B cell (primary cell): ENCODE measurements around the gene PGAM5. TPM values are rescaled to one million over a fixed set of nuclear protein-coding genes. Genes with fewer than 3 reads are reported as not detected.

ENCODE experiments used
- ATAC-seq: fragments of 200-7000 bp; cut with Tn5 transposase; one replicate; pipeline ENCODE4 v1.10.0; 2021; ENCODE audit warnings: low read depth, mild to moderate bottlenecking, moderate number of reproducible peaks, moderate library complexity
- CTCF ChIA-PET: fragments of 350-600 bp; sonication (Branson Sonifier 250); formaldehyde crosslinking; loops from one replicate; lab custom pipeline; 2021; ENCODE audit warnings: antibody characterized with exemption, inconsistent platforms; lab: Charles Lee
- POLR2A ChIA-PET: fragments of 350-600 bp; sonication (Branson Sonifier 250); formaldehyde crosslinking; loops from one replicate; lab custom pipeline; 2021; ENCODE audit warnings: antibody characterized with exemption; lab: Charles Lee
- DNase-seq: peaks from one replicate; pipeline ENCODE4 v3.0.0; 2013
- H2AFZ ChIP-seq: 2 replicates; pipeline ENCODE4 v1.6.1; 2012; ENCODE audit warnings: mild to moderate bottlenecking, low read depth, low read length; ENCODE audit not compliant: insufficient read depth, poor library complexity, severe bottlenecking
- H3K27ac ChIP-seq, 2 donors: 1 replicate in 1 of 2; 2 replicates in 1 of 2; pipeline ENCODE4 v1.5.1; 2012 to 2013; ENCODE audit warnings: low read length in 2 of 2, mild to moderate bottlenecking in 2 of 2, moderate library complexity in 1 of 2
- H3K27me3 ChIP-seq, 4 experiments: fragments of 200-600 bp in 1 of 4; sonication (generic) in 1 of 4; replicated peaks in 1 of 4; 1 replicate in 2 of 4; 2 replicates in 2 of 4; pipeline versions ENCODE4 v1.6.1 to v1.7.0; 2013 to 2016; ENCODE audit warnings: low read length in 3 of 4, mild to moderate bottlenecking in 2 of 4, mixed read lengths in 1 of 4, moderate library complexity in 1 of 4; ENCODE audit not compliant: insufficient read depth in 4 of 4, control insufficient read depth in 3 of 4; ENCODE audit errors: control extremely low read depth in 1 of 4
- H3K36me3 ChIP-seq, 2 experiments: replicated peaks in 1 of 2; 1 replicate in 1 of 2; 2 replicates in 1 of 2; pipeline versions ENCODE4 v1.6.1 to v1.7.1; 2013; ENCODE audit warnings: low read length in 1 of 2; ENCODE audit not compliant: insufficient read depth in 2 of 2, control insufficient read depth in 1 of 2; ENCODE audit errors: control extremely low read depth in 1 of 2, extremely low read depth in 1 of 2
- H3K4me1 ChIP-seq, 2 donors: fragments of 200-600 bp in 1 of 2; sonication (generic) in 1 of 2; 1 replicate in 1 of 2; 2 replicates in 1 of 2; pipeline versions ENCODE4 v1.5.1 to v1.6.1; 2013 to 2017; ENCODE audit warnings: low read length in 2 of 2; ENCODE audit not compliant: control insufficient read depth in 2 of 2, insufficient read depth in 2 of 2
- H3K4me2 ChIP-seq: replicated peaks from 2 replicates; pipeline ENCODE3; 2012; ENCODE audit warnings: mild to moderate bottlenecking, low read depth, low read length; ENCODE audit not compliant: poor library complexity, severe bottlenecking
- H3K4me3 ChIP-seq, 5 experiments: fragments of 200-600 bp in 1 of 5; sonication (generic) in 1 of 5; 1 replicate in 3 of 5; 2 replicates in 2 of 5; pipeline versions ENCODE4 v1.5.1 to v1.7.0; 2011 to 2016; ENCODE audit warnings: low read length in 4 of 5, mild to moderate bottlenecking in 4 of 5, low read depth in 2 of 5, control low read depth in 1 of 5, moderate library complexity in 1 of 5; ENCODE audit not compliant: insufficient read depth in 1 of 5; ENCODE audit errors: control extremely low read depth in 1 of 5, extremely low read depth in 1 of 5
- H3K79me2 ChIP-seq: fragments of 200-600 bp; sonication (generic); one replicate; pipeline ENCODE4 v1.6.0; 2016; ENCODE audit warnings: low read length; ENCODE audit not compliant: control insufficient read depth, insufficient read depth
- H3K9ac ChIP-seq: fragments of 200-600 bp; sonication (generic); 2 replicates; pipeline ENCODE4 v1.6.1; 2017; ENCODE audit warnings: mild to moderate bottlenecking, low read length, moderate library complexity
- H3K9me3 ChIP-seq, 3 donors: one replicate each; pipeline versions ENCODE4 v1.6.1 to v1.7.1; 2013; ENCODE audit warnings: low read length in 2 of 3; ENCODE audit not compliant: control insufficient read depth in 2 of 3, insufficient read depth in 1 of 3; ENCODE audit errors: control extremely low read depth in 1 of 3
- H4K20me1 ChIP-seq: 2 replicates; pipeline ENCODE4 v1.6.0; 2012; ENCODE audit warnings: mild to moderate bottlenecking, low read length; ENCODE audit not compliant: insufficient read depth, control insufficient read depth, poor library complexity, severe bottlenecking
- H3K27ac Mint-ChIP-seq: one replicate; pipeline ENCODE4 v1.8.0; 2021; ENCODE audit warnings: mixed read lengths
- H3K27me3 Mint-ChIP-seq: one replicate; pipeline ENCODE4 v1.8.0; 2021; ENCODE audit warnings: mixed read lengths
- H3K4me1 Mint-ChIP-seq: one replicate; pipeline ENCODE4 v1.8.0; 2021; ENCODE audit warnings: mixed read lengths
- H3K4me3 Mint-ChIP-seq: one replicate; pipeline ENCODE4 v1.8.0; 2021; ENCODE audit warnings: mixed read lengths
- H3K9me3 Mint-ChIP-seq: one replicate; pipeline ENCODE4 v1.8.0; 2022; ENCODE audit warnings: mixed read lengths; ENCODE audit not compliant: insufficient read depth
- EZH2 ChIP-seq: IDR thresholded peaks from 2 replicates; pipeline ENCODE4 v1.6.1; 2012; ENCODE audit warnings: borderline replicate concordance, low read depth, mild to moderate bottlenecking, moderate library complexity, low read length; ENCODE audit not compliant: insufficient read depth, poor library complexity, severe bottlenecking
- WGBS: methylation state at CpG from one replicate; pipeline ENCODE4 v1.1.5; 2013; ENCODE audit warnings: missing lambda C conversion rate; ENCODE audit not compliant: insufficient coverage; 5-methylcytosine and 5-hydroxymethylcytosine counted together
- intact Hi-C: fragments of 100-400 bp; cut with micrococcal nuclease; formaldehyde crosslinking; loops from one replicate; pipeline ENCODE4 v1.10.0; 2022
- polyA plus RNA-seq: library from polyadenylated mRNA; depleted of rRNA; stranded (reverse); fragments of >200 nt; gene quantifications from 2 replicates; pipeline ENCODE4 v1.2.3, GENCODE V29; 2012
- total RNA-seq, 2 donors: library from RNA; stranded (reverse); fragments of 120-200 nt in 1 of 2; gene quantifications; 1 replicate in 1 of 2; 2 replicates in 1 of 2; pipeline versions ENCODE4 v1.2.3 to v1.2.4, GENCODE V29; 2013 to 2022
- TF ChIP-seq, protein P1 (sequence below): fragments of 200-600 bp; IDR thresholded peaks from one replicate; pipeline ENCODE4 v1.8.0; 2022; ENCODE audit warnings: antibody characterized with exemption, mild to moderate bottlenecking

The PGAM5 gene
- total and polyA plus RNA-seq, 2 donors (not counting 1 experiment from before 2014, with no cell fraction given): 14.6 to 29.9 TPM

DNA sequence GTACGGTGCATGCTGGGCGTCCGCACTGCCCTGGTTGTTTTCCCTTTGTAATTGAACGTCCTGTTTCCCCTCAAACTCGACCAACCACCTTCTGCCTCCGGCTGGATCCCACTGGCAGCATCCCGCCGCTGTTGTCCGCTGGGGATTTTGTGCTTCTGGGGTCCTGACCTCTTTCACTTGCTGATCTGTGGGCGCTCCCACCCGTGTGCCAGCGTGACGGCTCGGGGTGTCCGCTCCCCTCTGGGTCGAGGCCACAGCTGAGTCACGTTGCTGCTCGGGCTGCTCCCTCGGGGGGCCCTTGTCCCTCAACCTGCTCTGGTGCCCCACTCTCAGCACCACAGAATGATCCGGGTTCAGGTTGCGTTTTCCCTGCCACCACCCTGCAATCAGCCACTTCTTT is 8.0 kb downstream of the PGAM5 start:
- no peak overlapping the region for H3K27ac Mint-ChIP-seq
- H3K27me3 Mint-ChIP-seq: no peaks in the 10 kb centered on the region
- 93% methylated on average over 18 of the region's 21 CpGs for WGBS
- intact Hi-C loops: no loop called here
- Histone ChIP-seq H3K9me3 (no peaks in the 10 kb centered on the region), H3K4me1 (no peaks in the 10 kb centered on the region), H3K27ac (no peak overlapping the region), H3K9ac (no peak overlapping the region), H3K36me3 (peaks cover 2 to 60% of the 10 kb centered on the region in 2 experiments), H4K20me1 (peaks cover 51% of the 10 kb centered on the region), H2AFZ (no peak overlapping the region), H3K4me2 (no peak overlapping the region), H3K27me3 (no peaks in the 10 kb centered on the region), H3K4me3 (no peak overlapping the region), H3K79me2 (peaks cover 29% of the 10 kb centered on the region)
- DNase-seq (no peak), ATAC-seq (no peak)
- no peak overlapping the region for H3K4me3 Mint-ChIP-seq
- H3K9me3 Mint-ChIP-seq: no peaks in the 10 kb centered on the region
- H3K4me1 Mint-ChIP-seq: no peaks in the 10 kb centered on the region
- ChIA-PET POLR2A (no interaction called here), CTCF (no interaction called here)
- TF ChIP-seq EZH2: no peak
- TF ChIP-seq, protein P1, sequence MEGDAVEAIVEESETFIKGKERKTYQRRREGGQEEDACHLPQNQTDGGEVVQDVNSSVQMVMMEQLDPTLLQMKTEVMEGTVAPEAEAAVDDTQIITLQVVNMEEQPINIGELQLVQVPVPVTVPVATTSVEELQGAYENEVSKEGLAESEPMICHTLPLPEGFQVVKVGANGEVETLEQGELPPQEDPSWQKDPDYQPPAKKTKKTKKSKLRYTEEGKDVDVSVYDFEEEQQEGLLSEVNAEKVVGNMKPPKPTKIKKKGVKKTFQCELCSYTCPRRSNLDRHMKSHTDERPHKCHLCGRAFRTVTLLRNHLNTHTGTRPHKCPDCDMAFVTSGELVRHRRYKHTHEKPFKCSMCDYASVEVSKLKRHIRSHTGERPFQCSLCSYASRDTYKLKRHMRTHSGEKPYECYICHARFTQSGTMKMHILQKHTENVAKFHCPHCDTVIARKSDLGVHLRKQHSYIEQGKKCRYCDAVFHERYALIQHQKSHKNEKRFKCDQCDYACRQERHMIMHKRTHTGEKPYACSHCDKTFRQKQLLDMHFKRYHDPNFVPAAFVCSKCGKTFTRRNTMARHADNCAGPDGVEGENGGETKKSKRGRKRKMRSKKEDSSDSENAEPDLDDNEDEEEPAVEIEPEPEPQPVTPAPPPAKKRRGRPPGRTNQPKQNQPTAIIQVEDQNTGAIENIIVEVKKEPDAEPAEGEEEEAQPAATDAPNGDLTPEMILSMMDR: no peak

DNA sequence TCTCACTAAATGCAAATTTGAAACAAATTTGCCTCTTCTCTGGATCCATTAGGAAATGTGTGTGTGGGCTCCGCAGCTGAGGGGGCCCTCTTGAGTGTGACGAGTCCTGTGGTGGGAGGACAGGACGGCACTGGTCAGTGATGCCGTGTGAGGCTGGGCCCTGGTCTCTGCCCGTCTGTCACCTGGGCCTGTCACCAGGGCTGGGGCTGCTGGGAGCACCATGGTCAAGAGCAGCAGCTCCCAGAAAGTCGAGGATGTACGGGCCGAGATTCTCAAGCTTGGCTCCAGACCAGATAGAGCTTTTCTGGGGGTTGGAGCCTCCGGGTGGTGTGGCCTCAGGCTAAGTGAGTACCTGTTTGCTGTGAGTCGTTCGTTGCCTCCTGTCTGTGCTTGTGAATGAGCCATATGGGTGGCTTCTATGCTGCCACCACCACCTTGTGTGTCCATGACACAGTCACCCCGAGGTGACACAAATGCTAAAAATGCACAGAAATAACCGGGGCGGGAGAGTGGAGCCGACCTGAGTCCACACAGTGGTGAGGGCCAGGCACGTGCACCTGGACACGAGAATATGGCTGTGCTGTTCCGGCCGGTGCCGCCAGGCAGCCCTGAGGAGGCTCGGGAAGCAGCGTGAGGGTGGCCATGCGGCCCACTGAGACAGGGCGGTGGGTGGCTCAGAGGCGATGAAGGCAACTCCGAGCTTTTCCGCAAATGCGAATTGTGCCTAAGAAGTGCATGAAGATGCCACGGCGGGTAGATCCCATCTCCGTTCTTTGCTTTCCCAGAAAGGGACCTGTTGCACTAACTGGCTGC is 8.7 kb downstream of the PGAM5 start:
- Histone ChIP-seq H3K27me3 (no peaks in the 10 kb centered on the region), H3K27ac (no peak overlapping the region), H2AFZ (no peak overlapping the region), H4K20me1 (peaks cover 47% of the 10 kb centered on the region), H3K79me2 (peaks cover 27% of the 10 kb centered on the region), H3K9me3 (no peaks in the 10 kb centered on the region), H3K4me1 (no peaks in the 10 kb centered on the region), H3K4me3 (no peak overlapping the region), H3K9ac (no peak overlapping the region), H3K4me2 (no peak overlapping the region), H3K36me3 (peaks cover 2 to 64% of the 10 kb centered on the region in 2 experiments)
- no peaks in the 10 kb centered on the region for H3K27me3 Mint-ChIP-seq
- intact Hi-C loops: no loop called here
- H3K4me1 Mint-ChIP-seq: no peaks in the 10 kb centered on the region
- WGBS: 96% methylated on average over 31 of the region's 31 CpGs
- POLR2A ChIA-PET: no interaction called here
- H3K9me3 Mint-ChIP-seq: no peaks in the 10 kb centered on the region
- CTCF ChIA-PET: no interaction called here
- TF ChIP-seq, protein P1: no peak
- no peak for TF ChIP-seq EZH2
- ATAC-seq (no peak), DNase-seq (no peak)
- no peak overlapping the region for H3K4me3 Mint-ChIP-seq
- H3K27ac Mint-ChIP-seq: no peak overlapping the region
